Amniotic stem cell (primary cell): ENCODE data around the gene ANO3.
"Not testable (repeated sequence)": the region's sequence is repeated elsewhere in the genome, so short reads cannot be mapped to it uniquely, and the experiment has no call there.

Experiments used
- DNase-seq: peaks from one replicate; lab custom pipeline; 2025; lab: John Stamatoyannopoulos, UW

The ANO3 gene

GRCh38 chr11:26575946-26576345, 244.0 kb downstream of the ANO3 start:
- no peak for DNase-seq

- no peak for DNase-seq
These were observed 247.2 kb downstream of the ANO3 start for GRCh38 chr11:26578998-26579661.

- DNase-seq: no peak
These were observed 247.8 kb downstream of the ANO3 start for GRCh38 chr11:26579683-26580082.

GRCh38 chr11:26580929-26581328, 249.0 kb downstream of the ANO3 start:
- DNase-seq: no peak

- DNase-seq: no peak
These were observed 251.6 kb downstream of the ANO3 start for GRCh38 chr11:26583550-26583949.

GRCh38 chr11:26584818-26585217, 252.9 kb downstream of the ANO3 start:
- no peak for DNase-seq

- DNase-seq: no peak
These were observed 255.1 kb downstream of the ANO3 start for GRCh38 chr11:26587073-26587472.

GRCh38 chr11:26593691-26594090, 261.8 kb downstream of the ANO3 start:
- no peak for DNase-seq

- not testable (repeated sequence) for DNase-seq
These were observed 263.4 kb downstream of the ANO3 start for GRCh38 chr11:26595207-26595865.

GRCh38 chr11:26597049-26597689, 265.2 kb downstream of the ANO3 start:
- DNase-seq: not testable (repeated sequence)

- DNase-seq: no peak
These were observed 266.0 kb downstream of the ANO3 start for GRCh38 chr11:26597899-26598298.

- DNase-seq: no peak
These were observed 267.5 kb downstream of the ANO3 start for GRCh38 chr11:26599425-26599824.

GRCh38 chr11:26599876-26600434, 268.0 kb downstream of the ANO3 start:
- no peak for DNase-seq

GRCh38 chr11:26607725-26608506, 276.0 kb downstream of the ANO3 start:
- DNase-seq: no peak

GRCh38 chr11:26608507-26609146, 276.7 kb downstream of the ANO3 start:
- DNase-seq: no peak

GRCh38 chr11:26613759-26614158, 281.8 kb downstream of the ANO3 start:
- no peak for DNase-seq

- DNase-seq: no peak
These were observed 286.5 kb downstream of the ANO3 start for GRCh38 chr11:26618441-26618840.

- DNase-seq: no peak
These were observed 288.5 kb downstream of the ANO3 start for GRCh38 chr11:26620282-26621045.

GRCh38 chr11:26621132-26621531, 289.2 kb downstream of the ANO3 start:
- peak; percentile 75 for DNase-seq

- DNase-seq: no peak
These were observed 290.3 kb downstream of the ANO3 start for GRCh38 chr11:26622181-26622580.

GRCh38 chr11:26623076-26623659, 291.2 kb downstream of the ANO3 start:
- DNase-seq: no peak
